ENCODE results near the gene EXOC3L4. TPM values are rescaled to one million over a fixed set of nuclear protein-coding genes. Genes with fewer than 3 reads are reported as not detected.

The EXOC3L4 gene
- polyA plus RNA-seq, 1 of the 3 experiments (the other 2 are of a cell fraction) = 0.46 TPM

DNA sequence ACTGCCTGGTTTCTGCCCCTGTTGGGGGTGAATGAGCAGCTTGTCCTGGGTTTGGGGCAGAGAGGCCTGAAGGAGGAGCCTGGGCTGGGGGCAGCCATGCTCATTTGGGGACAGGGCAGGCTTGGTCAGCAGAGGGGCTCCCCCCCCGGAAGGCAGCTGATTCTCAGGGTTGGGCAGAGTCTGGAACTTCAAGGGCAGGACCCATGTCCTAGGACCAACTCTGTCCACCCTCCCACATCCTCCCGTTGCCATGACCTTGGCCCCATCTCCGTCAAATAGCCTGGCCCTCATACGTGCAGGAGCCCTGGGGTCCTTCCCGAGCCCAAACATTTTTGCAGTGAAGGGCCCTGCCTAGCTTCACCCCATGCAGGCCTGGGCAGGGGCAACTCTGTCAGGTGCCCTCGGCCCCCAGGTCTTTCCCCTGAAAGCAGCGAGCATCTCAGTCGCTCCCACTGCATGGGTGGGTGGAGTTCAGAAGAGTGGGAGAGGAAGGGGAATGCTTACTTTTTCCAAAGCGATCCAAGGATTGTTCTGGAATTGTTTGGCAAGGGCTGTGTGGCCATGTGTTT, 61.4 kb downstream of the EXOC3L4 start:
- no peaks in the 10 kb centered on the region for H3K9me3 ChIP-seq
- ChIA-PET CTCF (interaction anchor here (1.0 to 1.9 kb wide), 2 partner anchors 29 to 51 kb away, joined by 3 to 5 read pairs; no protein-coding TSS in a partner anchor), POLR2A (no interaction called here)
- H4K20me1 ChIP-seq (ENCODE audit: insufficient read depth) = no peaks in the 10 kb centered on the region
- WGBS (ENCODE audit: low lambda C conversion rate) = 89% methylated on average over 5 of the region's 9 CpGs
- no peaks in the 10 kb centered on the region for H3K36me3 ChIP-seq (replicated peaks in 1 of 2; ENCODE audit: control insufficient read depth in 1 of 2, insufficient read depth in 2 of 2, low read length in 1 of 2)
- H3K9ac ChIP-seq = no peak overlapping the region
- no peak overlapping the region for H3K27ac ChIP-seq (ENCODE audit: low read depth in 2 of 2, low read length in 1 of 2)
- no peak for DNase-seq
- no peaks in the 10 kb centered on the region for H3F3A ChIP-seq (replicated peaks; ENCODE audit: insufficient read depth)
- H2AFZ ChIP-seq (ENCODE audit: low read depth) = no peak overlapping the region
- no peaks in the 10 kb centered on the region for H3K9me2 ChIP-seq
- H3K79me2 ChIP-seq (ENCODE audit: insufficient read depth) = no peaks in the 10 kb centered on the region
- H3K4me1 ChIP-seq (ENCODE audit: control insufficient read depth in 1 of 2, insufficient read depth in 2 of 2, low read depth in 1 of 2, low read length in 1 of 2) = peaks cover 0 to 11% of the 10 kb centered on the region in 2 experiments; a peak in 2 of 4 replicates
- H3K27me3 ChIP-seq (ENCODE audit: insufficient read depth) = no peaks in the 10 kb centered on the region
- no peak overlapping the region for H3K4me3 ChIP-seq (ENCODE audit: low read depth in 2 of 2, low read length in 1 of 2)
- H3K4me2 ChIP-seq = no peak overlapping the region
- no peak for TF ChIP-seq GABPA (IDR thresholded peaks at IDR 0.05; ENCODE audit: low read depth)
- no peak for TF ChIP-seq CTCF (IDR thresholded peaks at IDR 0.05)
- TF ChIP-seq RXRA (IDR thresholded peaks at IDR 0.05; ENCODE audit: borderline replicate concordance, low read depth) = no peak
- no peak for TF ChIP-seq SMC3 (IDR thresholded peaks at IDR 0.05; ENCODE audit: low read depth, low read length)
- no peak for TF ChIP-seq NFIC (IDR thresholded peaks at IDR 0.05; ENCODE audit: borderline replicate concordance)
- TF ChIP-seq, protein P1, sequence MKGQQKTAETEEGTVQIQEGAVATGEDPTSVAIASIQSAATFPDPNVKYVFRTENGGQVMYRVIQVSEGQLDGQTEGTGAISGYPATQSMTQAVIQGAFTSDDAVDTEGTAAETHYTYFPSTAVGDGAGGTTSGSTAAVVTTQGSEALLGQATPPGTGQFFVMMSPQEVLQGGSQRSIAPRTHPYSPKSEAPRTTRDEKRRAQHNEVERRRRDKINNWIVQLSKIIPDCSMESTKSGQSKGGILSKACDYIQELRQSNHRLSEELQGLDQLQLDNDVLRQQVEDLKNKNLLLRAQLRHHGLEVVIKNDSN (IDR thresholded peaks at IDR 0.05; ENCODE audit: borderline replicate concordance, low read depth) = no peak
- no peak for TF ChIP-seq ELF1 (IDR thresholded peaks at IDR 0.05)
- TF ChIP-seq, protein P2, sequence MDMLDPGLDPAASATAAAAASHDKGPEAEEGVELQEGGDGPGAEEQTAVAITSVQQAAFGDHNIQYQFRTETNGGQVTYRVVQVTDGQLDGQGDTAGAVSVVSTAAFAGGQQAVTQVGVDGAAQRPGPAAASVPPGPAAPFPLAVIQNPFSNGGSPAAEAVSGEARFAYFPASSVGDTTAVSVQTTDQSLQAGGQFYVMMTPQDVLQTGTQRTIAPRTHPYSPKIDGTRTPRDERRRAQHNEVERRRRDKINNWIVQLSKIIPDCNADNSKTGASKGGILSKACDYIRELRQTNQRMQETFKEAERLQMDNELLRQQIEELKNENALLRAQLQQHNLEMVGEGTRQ (IDR thresholded peaks at IDR 0.05; ENCODE audit: borderline replicate concordance, low read depth, low read length) = no peak
- no peak for TF ChIP-seq RCOR1 (IDR thresholded peaks at IDR 0.05; ENCODE audit: low read length)
- no peak for TF ChIP-seq FOXM1 (IDR thresholded peaks at IDR 0.05; ENCODE audit: low read depth)
- no peak for TF ChIP-seq CHD2 (IDR thresholded peaks at IDR 0.05; ENCODE audit: low read length, partially characterized antibody)
- TF ChIP-seq, protein P3, sequence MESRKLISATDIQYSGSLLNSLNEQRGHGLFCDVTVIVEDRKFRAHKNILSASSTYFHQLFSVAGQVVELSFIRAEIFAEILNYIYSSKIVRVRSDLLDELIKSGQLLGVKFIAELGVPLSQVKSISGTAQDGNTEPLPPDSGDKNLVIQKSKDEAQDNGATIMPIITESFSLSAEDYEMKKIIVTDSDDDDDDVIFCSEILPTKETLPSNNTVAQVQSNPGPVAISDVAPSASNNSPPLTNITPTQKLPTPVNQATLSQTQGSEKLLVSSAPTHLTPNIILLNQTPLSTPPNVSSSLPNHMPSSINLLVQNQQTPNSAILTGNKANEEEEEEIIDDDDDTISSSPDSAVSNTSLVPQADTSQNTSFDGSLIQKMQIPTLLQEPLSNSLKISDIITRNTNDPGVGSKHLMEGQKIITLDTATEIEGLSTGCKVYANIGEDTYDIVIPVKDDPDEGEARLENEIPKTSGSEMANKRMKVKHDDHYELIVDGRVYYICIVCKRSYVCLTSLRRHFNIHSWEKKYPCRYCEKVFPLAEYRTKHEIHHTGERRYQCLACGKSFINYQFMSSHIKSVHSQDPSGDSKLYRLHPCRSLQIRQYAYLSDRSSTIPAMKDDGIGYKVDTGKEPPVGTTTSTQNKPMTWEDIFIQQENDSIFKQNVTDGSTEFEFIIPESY (IDR thresholded peaks at IDR 0.05; ENCODE audit: borderline replicate concordance, low read depth) = no peak
- TF ChIP-seq SIN3A (IDR thresholded peaks at IDR 0.05; ENCODE audit: borderline replicate concordance, low read depth, low read length) = no peak
- TF ChIP-seq EP300 (IDR thresholded peaks at IDR 0.05; ENCODE audit: borderline replicate concordance in 1 of 2, low read depth in 1 of 2, low read length in 1 of 2) = no peak
- TF ChIP-seq, protein P4, sequence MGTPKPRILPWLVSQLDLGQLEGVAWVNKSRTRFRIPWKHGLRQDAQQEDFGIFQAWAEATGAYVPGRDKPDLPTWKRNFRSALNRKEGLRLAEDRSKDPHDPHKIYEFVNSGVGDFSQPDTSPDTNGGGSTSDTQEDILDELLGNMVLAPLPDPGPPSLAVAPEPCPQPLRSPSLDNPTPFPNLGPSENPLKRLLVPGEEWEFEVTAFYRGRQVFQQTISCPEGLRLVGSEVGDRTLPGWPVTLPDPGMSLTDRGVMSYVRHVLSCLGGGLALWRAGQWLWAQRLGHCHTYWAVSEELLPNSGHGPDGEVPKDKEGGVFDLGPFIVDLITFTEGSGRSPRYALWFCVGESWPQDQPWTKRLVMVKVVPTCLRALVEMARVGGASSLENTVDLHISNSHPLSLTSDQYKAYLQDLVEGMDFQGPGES (IDR thresholded peaks at IDR 0.05; ENCODE audit: low read depth, low read length) = no peak
- no peak for TF ChIP-seq MXI1 (IDR thresholded peaks at IDR 0.05; ENCODE audit: low read depth, low read length)
- no peak for TF ChIP-seq RAD21 (IDR thresholded peaks at IDR 0.05; ENCODE audit: low read length)
- no peak for TF ChIP-seq TEAD4 (IDR thresholded peaks at IDR 0.05; ENCODE audit: borderline replicate concordance, insufficient read depth)
- TF ChIP-seq NRF1 (IDR thresholded peaks at IDR 0.05; ENCODE audit: low read depth, low read length) = no peak

All from SK-N-SH (cell line).